Skeletal muscle satellite cell (primary cell): ENCODE data around the gene USP5. TPM values are rescaled to one million over a fixed set of nuclear protein-coding genes. Genes with fewer than 3 reads are reported as not detected.
A peak's percentile ranks its signal among the peaks of the same experiment; 100 is the strongest.

ENCODE experiments used
- H3K27me3 ChIP-seq: 2 replicates; pipeline ENCODE4 v1.7.0; 2013; ENCODE audit warnings: low read length; ENCODE audit not compliant: control insufficient read depth, insufficient read depth
- H3K36me3 ChIP-seq: 2 replicates; pipeline ENCODE4 v1.7.0; 2013; ENCODE audit warnings: mild to moderate bottlenecking, control low read depth, low read length; ENCODE audit not compliant: insufficient read depth
- H3K4me1 ChIP-seq: 2 replicates; pipeline ENCODE4 v1.7.0; 2013; ENCODE audit warnings: low read length; ENCODE audit not compliant: control insufficient read depth, insufficient read depth
- H3K4me2 ChIP-seq: 2 replicates; pipeline ENCODE4 v1.7.0; 2013; ENCODE audit warnings: mild to moderate bottlenecking, low read length
- H3K4me3 ChIP-seq: 2 replicates; pipeline ENCODE4 v1.7.0; 2013; ENCODE audit warnings: low read length
- H3K9ac ChIP-seq: 2 replicates; pipeline ENCODE4 v1.7.0; 2013; ENCODE audit warnings: mild to moderate bottlenecking, low read depth, low read length, moderate library complexity
- H3K9me3 ChIP-seq: replicated peaks from 2 replicates; pipeline ENCODE4 v1.7.0; 2013; ENCODE audit warnings: mild to moderate bottlenecking, control low read depth, low read length
- total RNA-seq: library from RNA; depleted of rRNA; stranded (reverse); fragments of >200 nt; gene quantifications from 2 replicates; pipeline ENCODE4 v1.2.3, GENCODE V29; 2012; rRNA removed

The USP5 gene
- total RNA-seq, result 90.0 and 107 TPM in 2 replicates

- Histone ChIP-seq H3K4me2 (peak within 1 kb of the TSS; percentile 88), H3K27me3 (no peaks in the 10 kb centered on the region), H3K36me3 (peaks cover 49% of the 10 kb centered on the region), H3K9me3 (no peaks in the 10 kb centered on the region), H3K9ac (peak within 1 kb of the TSS; percentile 87), H3K4me1 (peaks cover 29% of the 10 kb centered on the region), H3K4me3 (peak within 1 kb of the TSS; percentile 90)
Measured at GRCh38 chr12:6851921-6852650, at the start of gene USP5. USP5 (plus strand) TSS chr12:6852150; CDS start chr12:6852180, 30 bp downstream.

GRCh38 chr12:6807170-6807569, 44.8 kb upstream of the USP5 start:
- Histone ChIP-seq H3K4me3 (no peak overlapping the region), H3K9ac (no peak overlapping the region), H3K9me3 (no peaks in the 10 kb centered on the region), H3K27me3 (peaks cover 29% of the 10 kb centered on the region), H3K4me2 (no peak overlapping the region), H3K36me3 (no peaks in the 10 kb centered on the region), H3K4me1 (no peaks in the 10 kb centered on the region)

- no peaks in the 10 kb centered on the region for H3K9me3 ChIP-seq
- H3K4me3 ChIP-seq, result no peak overlapping the region
- H3K9ac ChIP-seq, result no peak overlapping the region
- no peaks in the 10 kb centered on the region for H3K36me3 ChIP-seq
- H3K4me2 ChIP-seq, result no peak overlapping the region
- H3K4me1 ChIP-seq, result no peaks in the 10 kb centered on the region
- H3K27me3 ChIP-seq, result peaks cover 39% of the 10 kb centered on the region
Measured at GRCh38 chr12:6809056-6809455, 42.9 kb upstream of the USP5 start.

GRCh38 chr12:6810758-6811157, 41.2 kb upstream of the USP5 start:
- Histone ChIP-seq H3K9ac (no peak overlapping the region), H3K4me3 (no peak overlapping the region), H3K27me3 (peaks cover 55% of the 10 kb centered on the region), H3K4me2 (no peak overlapping the region), H3K36me3 (no peaks in the 10 kb centered on the region), H3K9me3 (no peaks in the 10 kb centered on the region), H3K4me1 (no peaks in the 10 kb centered on the region)

GRCh38 chr12:6813363-6813762, 38.6 kb upstream of the USP5 start:
- H3K4me1 ChIP-seq, result no peaks in the 10 kb centered on the region
- peaks cover 52% of the 10 kb centered on the region for H3K27me3 ChIP-seq
- H3K9me3 ChIP-seq, result no peaks in the 10 kb centered on the region
- no peaks in the 10 kb centered on the region for H3K36me3 ChIP-seq
- H3K4me2 ChIP-seq, result no peak overlapping the region
- no peak overlapping the region for H3K4me3 ChIP-seq
- no peak overlapping the region for H3K9ac ChIP-seq

GRCh38 chr12:6816598-6816997, 35.4 kb upstream of the USP5 start:
- Histone ChIP-seq H3K4me2 (no peak overlapping the region), H3K9me3 (no peaks in the 10 kb centered on the region), H3K36me3 (no peaks in the 10 kb centered on the region), H3K4me3 (no peak overlapping the region), H3K4me1 (peaks cover 18% of the 10 kb centered on the region), H3K27me3 (peaks cover 31% of the 10 kb centered on the region), H3K9ac (no peak overlapping the region)

- Histone ChIP-seq H3K36me3 (no peaks in the 10 kb centered on the region), H3K9ac (no peak overlapping the region), H3K4me3 (no peak overlapping the region), H3K4me1 (peaks cover 22% of the 10 kb centered on the region), H3K4me2 (no peak overlapping the region), H3K9me3 (no peaks in the 10 kb centered on the region), H3K27me3 (peaks cover 35% of the 10 kb centered on the region)
Measured at GRCh38 chr12:6817098-6817497, 34.9 kb upstream of the USP5 start.

GRCh38 chr12:6817662-6818157, 34.2 kb upstream of the USP5 start:
- Histone ChIP-seq H3K27me3 (peaks cover 39% of the 10 kb centered on the region), H3K4me3 (no peak overlapping the region), H3K36me3 (no peaks in the 10 kb centered on the region), H3K4me2 (no peak overlapping the region), H3K4me1 (peaks cover 25% of the 10 kb centered on the region), H3K9ac (no peak overlapping the region), H3K9me3 (no peaks in the 10 kb centered on the region)

- H3K27me3 ChIP-seq, result peaks cover 42% of the 10 kb centered on the region
- no peak overlapping the region for H3K4me2 ChIP-seq
- H3K4me1 ChIP-seq, result peaks cover 25% of the 10 kb centered on the region
- no peak overlapping the region for H3K4me3 ChIP-seq
- no peaks in the 10 kb centered on the region for H3K36me3 ChIP-seq
- H3K9me3 ChIP-seq, result no peaks in the 10 kb centered on the region
- H3K9ac ChIP-seq, result no peak overlapping the region
Measured at GRCh38 chr12:6818222-6818621, 33.7 kb upstream of the USP5 start.

GRCh38 chr12:6818645-6819044, 33.3 kb upstream of the USP5 start:
- H3K36me3 ChIP-seq, result no peaks in the 10 kb centered on the region
- no peak overlapping the region for H3K9ac ChIP-seq
- H3K4me2 ChIP-seq, result no peak overlapping the region
- no peak overlapping the region for H3K4me3 ChIP-seq
- H3K9me3 ChIP-seq, result no peaks in the 10 kb centered on the region
- peaks cover 43% of the 10 kb centered on the region for H3K27me3 ChIP-seq
- H3K4me1 ChIP-seq, result peaks cover 25% of the 10 kb centered on the region

GRCh38 chr12:6819106-6820030, 32.6 kb upstream of the USP5 start:
- H3K9ac ChIP-seq, result no peak overlapping the region
- H3K4me3 ChIP-seq, result no peak overlapping the region
- H3K9me3 ChIP-seq, result no peaks in the 10 kb centered on the region
- H3K4me1 ChIP-seq, result peaks cover 25% of the 10 kb centered on the region
- H3K4me2 ChIP-seq, result no peak overlapping the region
- peaks cover 36% of the 10 kb centered on the region for H3K27me3 ChIP-seq
- no peaks in the 10 kb centered on the region for H3K36me3 ChIP-seq
